Measurements from ENCODE around the gene OXER1. TPM values are rescaled to one million over a fixed set of nuclear protein-coding genes. Genes with fewer than 3 reads are reported as not detected.

Gene OXER1
- total RNA-seq, 1 experiment from 2014 or later: not detected

- no peak for DNase-seq (ENCODE audit: low spot score)
- in situ Hi-C loops (cut with HindIII; ENCODE audit: low sequenced_read_pairs): no loop called here
These were observed 11.3 kb upstream of the OXER1 start for GRCh38 chr2:42775186-42775585.

- no peak for DNase-seq (ENCODE audit: low spot score)
- in situ Hi-C loops (cut with HindIII; ENCODE audit: low sequenced_read_pairs): no loop called here
These were observed 7.7 kb upstream of the OXER1 start for GRCh38 chr2:42771546-42772153.

- in situ Hi-C loops (cut with HindIII; ENCODE audit: low sequenced_read_pairs): no loop called here
- peak; percentile 49 for DNase-seq (ENCODE audit: low spot score)
These were observed 6.6 kb upstream of the OXER1 start for GRCh38 chr2:42770288-42771131.

GRCh38 chr2:42769583-42770287 is 5.8 kb upstream of the OXER1 start:
- in situ Hi-C loops (cut with HindIII; ENCODE audit: low sequenced_read_pairs): no loop called here
- DNase-seq (ENCODE audit: low spot score): no peak

GRCh38 chr2:42768706-42769256 is 4.8 kb upstream of the OXER1 start:
- DNase-seq (ENCODE audit: low spot score): no peak
- in situ Hi-C loops (cut with HindIII; ENCODE audit: low sequenced_read_pairs): no loop called here

GRCh38 chr2:42767899-42768705 is 4.2 kb upstream of the OXER1 start:
- no peak for DNase-seq (ENCODE audit: low spot score)
- in situ Hi-C loops (cut with HindIII; ENCODE audit: low sequenced_read_pairs): no loop called here

- no peak for DNase-seq (ENCODE audit: low spot score)
- in situ Hi-C loops (cut with HindIII; ENCODE audit: low sequenced_read_pairs): no loop called here
These were observed 3.4 kb upstream of the OXER1 start for GRCh38 chr2:42767080-42767898.

GRCh38 chr2:42765686-42766085 is 1.8 kb upstream of the OXER1 start:
- in situ Hi-C loops (cut with HindIII; ENCODE audit: low sequenced_read_pairs): no loop called here
- DNase-seq (ENCODE audit: low spot score): no peak

- in situ Hi-C loops (cut with HindIII; ENCODE audit: low sequenced_read_pairs): no loop called here
- DNase-seq (ENCODE audit: low spot score): no peak
These were observed 966 bp upstream of the OXER1 start for GRCh38 chr2:42764901-42765300.

- in situ Hi-C loops (cut with HindIII; ENCODE audit: low sequenced_read_pairs): no loop called here
- DNase-seq (ENCODE audit: low spot score): no peak
These were observed 821 bp downstream of the OXER1 start for GRCh38 chr2:42762823-42763804.

GRCh38 chr2:42762155-42762554 is 1.8 kb downstream of the OXER1 start:
- no peak for DNase-seq (ENCODE audit: low spot score)
- in situ Hi-C loops (cut with HindIII; ENCODE audit: low sequenced_read_pairs): no loop called here

GRCh38 chr2:42761554-42761953 is 2.4 kb downstream of the OXER1 start:
- no peak for DNase-seq (ENCODE audit: low spot score)
- in situ Hi-C loops (cut with HindIII; ENCODE audit: low sequenced_read_pairs): no loop called here

- in situ Hi-C loops (cut with HindIII; ENCODE audit: low sequenced_read_pairs): loop anchor here (10.0 kb wide), 1 partner anchor 194 kb away; the partner anchor contains the start of gene MTA3
- DNase-seq (ENCODE audit: low spot score): no peak
These were observed 5.2 kb downstream of the OXER1 start for GRCh38 chr2:42758751-42759150.

GRCh38 chr2:42757981-42758740 is 5.8 kb downstream of the OXER1 start:
- in situ Hi-C loops (cut with HindIII; ENCODE audit: low sequenced_read_pairs): loop anchor here (10.0 kb wide), 1 partner anchor 193 kb away; the partner anchor contains the start of gene MTA3
- no peak for DNase-seq (ENCODE audit: low spot score)

GRCh38 chr2:42756966-42757513 is 6.9 kb downstream of the OXER1 start:
- DNase-seq (ENCODE audit: low spot score): no peak
- in situ Hi-C loops (cut with HindIII; ENCODE audit: low sequenced_read_pairs): loop anchor here (10.0 kb wide), 1 partner anchor 192 kb away; the partner anchor contains the start of gene MTA3
